NCI-H1436 (cell line): ENCODE results near the gene DAZAP1.

ENCODE experiments used
- DNase-seq: peaks from one replicate; lab custom pipeline; 2025; lab: John Stamatoyannopoulos, UW

DAZAP1 gene

DNA sequence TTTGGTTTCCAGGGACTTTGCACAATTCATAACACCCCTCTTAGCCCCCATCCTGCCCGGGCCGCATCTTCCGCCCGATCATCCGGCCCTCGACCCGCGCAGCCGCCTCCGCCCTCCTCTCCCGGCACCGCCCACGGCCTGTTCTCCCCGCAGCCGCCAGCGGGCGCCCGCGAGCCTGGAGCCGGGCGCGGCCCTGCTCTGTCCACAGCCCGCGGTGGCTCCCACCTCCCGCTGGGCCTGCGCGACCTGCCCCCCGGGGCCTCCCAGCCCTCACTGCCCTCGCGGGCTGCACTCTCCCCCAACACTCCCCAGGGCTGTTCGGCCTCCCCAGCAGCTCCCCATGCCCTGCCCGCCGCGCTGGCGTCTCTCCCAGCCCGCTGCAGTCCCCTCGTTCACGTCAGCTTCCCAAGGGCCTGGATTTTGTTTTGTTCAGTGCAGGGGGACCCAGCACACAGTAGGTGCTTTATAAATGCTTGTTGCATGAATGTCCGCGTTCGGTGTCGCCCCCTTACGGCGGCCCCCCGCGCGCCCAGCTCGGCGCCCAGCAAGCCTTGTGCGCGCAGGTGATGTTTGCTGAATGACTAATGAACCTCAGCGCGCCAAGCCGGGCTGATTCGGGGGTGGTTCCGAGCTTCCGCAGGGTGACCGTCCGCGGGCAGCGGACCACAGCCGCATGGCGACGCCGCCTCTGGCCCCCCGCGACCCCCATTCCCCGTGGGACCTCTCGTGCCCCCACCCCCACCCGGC lies 38.0 kb downstream of the DAZAP1 start:
- DNase-seq: peak; percentile 68

DNA sequence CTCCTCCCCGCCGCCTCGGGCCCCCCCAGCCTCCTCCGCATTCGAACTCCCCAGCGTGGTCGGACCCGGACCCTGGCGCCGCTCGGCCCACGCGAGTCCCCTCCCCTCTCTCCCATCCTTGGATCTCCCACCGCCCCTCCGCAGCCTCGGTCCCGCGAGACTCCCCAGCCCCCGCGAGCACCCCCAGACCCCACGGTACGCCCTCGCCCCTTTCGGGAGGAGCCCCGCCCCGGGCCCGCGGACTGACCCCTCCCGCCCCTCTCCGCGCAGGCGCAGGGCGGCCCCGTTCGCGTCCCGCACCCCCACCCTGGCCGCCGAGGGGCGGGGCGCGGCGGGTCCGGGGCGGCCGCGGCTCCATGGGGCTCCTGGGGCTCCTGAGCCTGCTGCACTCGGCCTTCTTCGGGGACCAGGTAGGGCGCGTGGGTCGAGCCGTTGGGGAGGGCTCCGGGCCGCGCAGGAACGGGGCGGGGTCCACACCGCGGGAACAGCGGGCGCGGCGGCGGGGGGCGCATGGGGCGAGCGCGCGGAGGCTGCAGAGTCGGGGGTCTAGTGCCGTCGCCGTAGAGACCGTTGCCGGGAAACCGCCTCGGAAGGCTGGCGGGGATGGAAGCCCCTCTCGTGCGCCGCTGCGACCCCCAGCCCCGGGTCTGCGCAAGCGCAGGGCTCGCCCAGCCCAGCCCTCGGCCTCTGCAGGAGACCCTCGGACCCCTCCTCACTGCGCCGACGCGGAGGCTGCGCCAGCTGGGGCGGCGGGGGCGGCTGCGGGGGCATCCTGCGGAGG lies 38.7 kb downstream of the DAZAP1 start:
- DNase-seq: peak; percentile 69

DNA sequence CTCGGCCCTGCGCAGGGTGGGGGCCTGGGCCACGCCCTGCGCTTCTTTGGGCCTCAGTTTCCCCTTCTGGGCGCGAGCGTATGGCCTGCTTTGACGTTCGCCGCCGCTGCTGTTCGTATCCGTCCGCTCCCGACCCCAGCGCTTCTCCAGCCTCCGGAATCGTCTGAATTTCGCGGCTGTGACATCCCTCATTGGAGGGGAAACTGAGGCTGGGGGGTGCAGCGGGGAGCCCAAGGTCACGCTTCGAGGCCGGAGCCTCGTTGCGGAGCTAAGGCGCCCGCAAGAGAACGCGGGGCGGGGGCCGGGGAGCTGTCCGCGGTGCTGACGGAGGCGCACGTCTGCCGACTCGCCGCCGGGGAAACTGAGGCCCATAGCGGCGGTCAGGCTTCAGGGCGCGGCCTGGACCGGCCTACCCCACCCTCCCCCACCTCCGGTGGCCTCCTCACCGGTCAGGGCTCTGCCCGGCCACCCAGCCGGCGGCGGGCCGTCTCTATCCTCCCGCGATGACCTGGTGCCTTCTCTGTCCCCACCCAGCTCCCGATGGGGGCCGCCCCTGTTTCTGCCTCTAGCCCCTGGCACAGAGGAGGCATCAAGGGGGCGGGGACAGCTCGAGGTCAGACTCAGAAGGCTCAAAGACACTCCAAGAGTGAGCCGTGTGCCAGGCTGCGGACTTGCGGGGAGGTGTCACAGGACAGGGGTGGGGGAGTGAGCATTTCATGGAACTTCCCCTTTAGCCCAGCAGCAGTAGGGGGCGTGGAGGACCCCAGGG lies 39.5 kb downstream of the DAZAP1 start:
- DNase-seq: peak; percentile 14

DNA sequence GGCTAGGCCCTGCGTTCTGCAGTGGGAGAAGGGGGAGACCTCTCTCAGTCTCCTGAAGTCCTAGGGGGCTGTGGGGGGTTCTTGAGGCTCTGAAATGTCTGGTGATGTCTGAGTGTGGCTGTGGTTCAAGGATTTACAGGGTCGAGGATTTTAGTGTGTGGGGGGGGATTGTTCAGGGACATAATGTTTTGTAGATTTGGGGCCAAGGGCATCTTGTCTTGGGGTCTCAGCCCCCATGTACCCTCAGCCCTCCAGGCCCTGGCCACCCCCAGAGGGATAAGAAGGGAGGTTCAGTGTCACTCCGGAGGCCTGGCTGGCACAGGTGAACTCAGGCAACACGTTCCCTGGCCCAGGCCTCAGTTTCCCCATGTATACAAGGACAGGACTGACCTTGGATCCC lies 40.1 kb downstream of the DAZAP1 start:
- no peak for DNase-seq

DNA sequence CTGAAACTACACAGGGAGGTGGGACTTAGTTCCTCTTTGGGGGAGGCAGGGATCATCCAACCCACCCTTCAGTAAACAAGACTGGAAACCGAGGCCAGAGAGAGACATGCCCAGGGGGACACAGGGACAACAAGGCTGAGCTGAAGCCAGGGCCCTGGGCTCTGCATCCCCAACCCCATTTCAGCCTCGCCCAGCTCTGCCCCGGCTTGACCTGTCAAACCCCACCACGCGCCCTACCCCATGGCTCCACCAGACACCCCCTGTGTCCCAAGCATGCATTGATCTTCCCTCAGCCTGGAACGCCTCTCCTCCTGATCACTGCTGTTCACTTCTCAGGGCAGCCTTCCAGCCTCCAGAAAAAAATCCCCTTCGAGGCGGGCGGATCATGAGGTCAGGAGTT lies 40.6 kb downstream of the DAZAP1 start:
- no peak for DNase-seq

- DNase-seq: peak; percentile 87
Measured at GRCh38 chr19:1449467-1450442, 42.4 kb downstream of the DAZAP1 start, which contains the start of gene APC2. Gene APC2, plus strand, starts transcription at chr19:1450121. Its CDS starts 2,881 bp downstream, at chr19:1453002.

- DNase-seq: no peak
Measured at GRCh38 chr19:1450735-1451731, 43.6 kb downstream of the DAZAP1 start.

DNA sequence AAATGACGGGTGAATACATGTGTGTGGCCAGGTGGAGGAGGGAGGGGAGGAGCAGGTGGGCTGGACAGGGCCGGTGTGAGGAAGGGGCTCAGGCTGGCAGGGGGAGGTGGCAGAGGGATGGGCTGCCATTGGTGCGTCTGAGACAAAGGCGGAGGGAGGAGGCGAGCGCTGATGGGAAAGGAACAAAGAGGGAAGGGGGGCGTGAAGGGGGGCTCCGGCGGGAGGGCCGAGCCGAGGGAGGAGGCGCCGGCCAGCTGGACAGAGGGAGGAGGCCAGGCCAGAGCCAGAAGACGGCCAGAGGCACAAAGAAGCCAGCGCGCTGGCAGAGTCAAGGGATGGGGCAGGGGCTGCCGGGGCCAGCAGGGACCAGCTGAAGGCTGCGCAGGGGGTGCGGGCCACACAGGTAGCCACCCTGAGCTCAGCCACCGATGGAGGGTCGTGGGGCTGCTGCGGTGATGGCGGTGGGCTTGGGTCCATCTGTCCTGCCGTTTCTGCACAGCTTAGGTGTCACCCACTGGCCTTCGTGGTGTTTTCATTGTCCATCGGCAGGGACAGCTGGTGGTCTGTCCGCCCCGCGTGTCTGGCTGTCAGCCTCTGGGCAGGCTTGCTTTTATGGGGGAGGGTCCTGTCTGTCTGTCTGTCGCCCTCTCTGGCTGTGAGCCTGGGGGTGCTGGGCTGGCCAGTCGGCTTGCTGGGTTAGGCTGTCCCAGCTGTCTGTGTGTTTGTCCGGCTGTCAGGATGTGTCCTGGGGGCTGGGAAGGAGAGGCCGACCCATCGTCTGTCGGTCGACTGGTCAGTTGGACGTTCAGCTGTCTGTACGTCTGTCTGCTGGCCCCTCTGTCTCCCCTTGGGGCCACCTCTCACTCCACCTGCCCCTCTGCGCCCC lies 44.8 kb downstream of the DAZAP1 start:
- DNase-seq: no peak

GRCh38 chr19:1452802-1453524 lies 45.6 kb downstream of the DAZAP1 start:
- no peak for DNase-seq

- no peak for DNase-seq
Measured at GRCh38 chr19:1453525-1454364, 46.4 kb downstream of the DAZAP1 start.

DNA sequence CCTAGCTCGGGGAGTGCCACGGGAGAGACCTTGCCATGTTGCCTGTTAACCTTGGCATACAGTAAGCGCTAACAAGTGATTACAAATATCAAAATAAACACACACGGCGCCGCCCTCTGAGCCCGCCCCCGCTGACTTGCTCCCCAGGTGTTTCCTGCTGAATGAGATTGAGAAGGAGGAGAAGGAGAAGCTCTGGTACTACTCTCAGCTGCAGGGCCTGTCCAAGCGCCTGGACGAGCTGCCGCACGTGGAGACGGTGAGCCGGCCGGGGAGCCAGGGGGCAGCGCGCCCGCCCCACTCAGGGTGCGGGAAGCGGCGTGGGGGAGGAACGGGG lies 47.6 kb downstream of the DAZAP1 start:
- DNase-seq: no peak

DNA sequence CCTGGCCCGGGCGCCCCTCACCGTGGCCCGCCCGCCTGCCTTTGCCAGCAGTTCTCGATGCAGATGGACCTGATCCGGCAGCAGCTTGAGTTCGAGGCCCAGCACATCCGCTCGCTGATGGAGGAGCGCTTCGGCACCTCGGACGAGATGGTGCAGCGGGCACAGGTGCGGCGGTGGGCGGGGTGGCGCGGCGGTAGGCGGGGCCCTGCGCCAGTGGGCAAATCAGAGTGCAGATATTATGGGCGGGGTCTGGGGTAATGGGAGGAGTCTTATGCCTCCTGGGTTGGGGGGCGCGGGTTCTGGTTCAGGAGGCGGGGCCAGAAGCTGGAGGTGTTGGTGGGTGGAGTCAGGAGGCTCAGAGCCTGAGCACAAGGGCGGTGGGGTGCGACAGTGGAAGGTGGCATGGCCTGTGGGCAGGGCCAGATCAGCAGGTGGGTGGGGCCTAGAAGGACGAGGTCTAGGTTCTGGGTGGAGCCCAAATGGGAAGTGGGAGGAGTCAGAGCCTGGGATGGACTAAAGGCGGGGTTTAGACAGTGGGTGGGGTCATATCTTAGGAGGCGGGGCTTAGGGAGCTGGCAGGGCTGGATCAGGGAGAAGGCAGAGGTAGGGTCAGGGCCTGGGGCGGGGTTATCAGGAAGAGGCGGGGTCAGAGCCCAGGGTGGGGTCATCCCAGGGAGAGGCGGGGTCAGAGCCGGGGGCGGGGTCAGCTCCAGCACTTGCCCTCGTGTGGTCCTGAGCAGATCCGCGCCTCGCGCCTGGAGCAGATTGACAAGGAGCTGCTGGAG lies 48.1 kb downstream of the DAZAP1 start:
- peak; percentile 48 for DNase-seq

DNA sequence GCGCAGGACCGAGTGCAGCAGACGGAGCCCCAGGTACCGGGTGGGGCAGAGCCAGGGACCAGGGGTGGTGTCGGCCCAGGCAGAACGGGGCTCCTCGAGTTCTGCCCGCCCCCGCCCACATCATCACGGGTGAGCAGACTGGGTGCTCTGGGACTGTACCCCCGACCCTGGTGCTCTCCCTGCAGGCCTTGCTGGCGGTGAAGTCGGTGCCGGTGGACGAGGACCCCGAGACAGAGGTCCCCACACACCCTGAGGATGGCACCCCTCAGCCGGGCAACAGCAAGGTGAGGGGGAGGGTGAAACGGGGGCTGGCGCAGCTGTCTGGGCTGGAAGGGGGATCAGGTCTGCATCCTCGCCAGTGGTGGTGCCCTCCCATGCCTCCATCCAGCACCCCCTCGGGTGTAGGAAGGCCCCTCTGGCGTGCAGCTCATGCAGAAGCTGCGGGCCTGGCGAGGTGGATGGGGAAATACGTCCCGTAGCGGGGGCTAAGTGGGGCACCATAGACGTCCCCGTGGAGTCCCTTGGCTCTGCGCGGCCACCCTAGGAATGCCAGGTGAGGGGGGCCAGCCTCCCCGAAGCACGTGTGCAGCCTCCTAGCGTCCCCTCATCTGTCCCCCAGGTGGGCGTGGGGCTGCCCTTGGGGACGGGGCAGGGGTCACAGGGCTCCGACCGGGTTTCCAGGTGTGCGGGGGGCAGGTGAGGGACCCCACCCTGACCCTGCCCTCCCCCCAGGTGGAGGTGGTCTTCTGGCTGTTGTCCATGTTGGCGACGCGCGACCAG lies 48.9 kb downstream of the DAZAP1 start:
- DNase-seq: no peak

DNA sequence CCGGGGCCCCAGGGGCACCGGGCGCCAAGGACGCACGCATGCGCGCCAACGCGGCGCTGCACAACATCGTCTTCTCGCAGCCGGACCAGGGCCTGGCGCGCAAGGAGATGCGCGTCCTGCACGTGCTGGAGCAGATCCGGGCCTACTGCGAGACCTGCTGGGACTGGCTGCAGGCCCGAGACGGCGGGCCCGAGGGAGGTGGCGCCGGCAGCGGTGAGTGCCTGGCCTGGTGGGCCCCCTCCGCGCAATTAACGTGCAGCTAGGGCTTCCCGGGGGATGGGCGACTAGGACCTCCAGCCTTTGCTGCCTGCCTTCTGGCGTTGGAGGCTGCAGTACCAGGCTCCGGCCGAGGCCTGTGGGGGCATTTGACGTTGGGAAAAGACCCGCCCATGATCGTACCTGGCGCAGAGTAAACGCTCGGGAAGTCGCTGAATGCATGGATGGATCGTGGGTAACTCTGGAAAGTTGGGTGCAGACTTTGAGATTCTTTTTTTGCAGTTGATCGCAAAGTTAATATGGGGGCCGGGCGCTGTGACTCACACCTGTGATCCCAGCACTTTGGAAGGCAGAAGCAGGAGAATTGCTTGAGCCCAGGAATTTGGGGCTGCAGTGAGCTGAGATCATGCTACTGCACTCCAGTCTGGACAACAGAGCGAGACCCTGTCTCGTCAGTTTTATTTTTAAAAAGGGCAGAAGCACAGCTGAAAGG lies 49.8 kb downstream of the DAZAP1 start:
- DNase-seq: no peak

DNA sequence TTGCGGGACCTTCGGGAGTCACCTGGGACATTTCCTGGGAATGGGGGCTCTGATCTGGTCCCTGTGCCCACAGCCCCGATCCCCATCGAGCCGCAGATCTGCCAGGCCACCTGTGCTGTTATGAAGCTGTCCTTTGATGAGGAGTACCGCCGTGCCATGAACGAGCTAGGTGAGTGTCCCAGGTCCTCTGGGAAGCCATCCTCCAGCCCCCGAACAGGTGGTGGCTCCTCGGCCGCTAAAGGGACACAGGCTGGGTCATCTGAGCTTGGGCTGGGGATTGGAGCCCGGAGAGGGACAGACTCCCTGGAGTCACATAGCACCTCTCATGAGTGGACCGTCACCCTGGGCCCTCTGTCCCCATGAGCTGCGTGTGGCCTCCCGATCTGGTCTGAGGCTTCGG lies 50.5 kb downstream of the DAZAP1 start:
- DNase-seq: no peak
